SU-DHL-6 (cell line): Measurements from ENCODE around the gene NPIPB8.
"Not testable (repeated sequence)": the region's sequence is repeated elsewhere in the genome, so short reads cannot be mapped to it uniquely, and the experiment has no call there.

Experiments used
- H2AFZ ChIP-seq: fragments of 200-600 bp; sonication (generic); 2 replicates; pipeline ENCODE4 v1.6.1; 2014; ENCODE audit warnings: low read depth, mild to moderate bottlenecking, moderate library complexity, mixed read lengths, antibody characterized with exemption, low read length; ENCODE audit not compliant: severe bottlenecking
- H3F3A ChIP-seq: fragments of 200-600 bp; shearing (Covaris generic); 2 replicates; pipeline ENCODE4 v1.6.0; 2016; ENCODE audit warnings: antibody characterized with exemption, mild to moderate bottlenecking; ENCODE audit not compliant: insufficient read depth
- H3K27ac ChIP-seq: fragments of 200-600 bp; sonication (generic); 2 replicates; pipeline ENCODE4 v1.5.1; 2016; ENCODE audit warnings: low read depth, mild to moderate bottlenecking, low read length, moderate library complexity, mixed read lengths
- H3K27me3 ChIP-seq: fragments of 200-600 bp; sonication (generic), shearing (Covaris generic); 2 replicates; pipeline ENCODE4 v1.6.0; 2014; ENCODE audit warnings: mild to moderate bottlenecking, low read length
- H3K36me3 ChIP-seq: fragments of 200-600 bp; sonication (generic); 2 replicates; pipeline ENCODE4 v1.6.1; 2014; ENCODE audit warnings: mild to moderate bottlenecking, low read length, mixed read lengths
- H3K4me2 ChIP-seq: fragments of 300-600, 200-600 bp; shearing (Covaris generic), sonication (generic); 2 replicates; pipeline ENCODE4 v1.6.0; 2014; ENCODE audit warnings: low read length, low read depth, mild to moderate bottlenecking; ENCODE audit not compliant: poor library complexity, severe bottlenecking
- H3K4me3 ChIP-seq: fragments of 200-600 bp; sonication (generic); 2 replicates; pipeline ENCODE4 v1.5.1; 2014; ENCODE audit warnings: antibody characterized with exemption, low read length, mild to moderate bottlenecking, mixed read lengths; ENCODE audit not compliant: insufficient read depth, poor library complexity, severe bottlenecking
- H3K79me2 ChIP-seq: fragments of 200-600 bp; sonication (generic); 2 replicates; pipeline ENCODE4 v1.6.1; 2014; ENCODE audit warnings: mild to moderate bottlenecking, low read length, moderate library complexity; ENCODE audit not compliant: insufficient read depth
- H3K9ac ChIP-seq: fragments of 200-600 bp; sonication (generic); 2 replicates; pipeline ENCODE4 v1.7.0; 2014; ENCODE audit warnings: mild to moderate bottlenecking, low read length
- H3K9me2 ChIP-seq: fragments of 200-600 bp; sonication (generic); replicated peaks from 2 replicates; pipeline ENCODE4 v1.6.1; 2014; ENCODE audit warnings: low read length; ENCODE audit not compliant: insufficient read depth
- H3K9me3 ChIP-seq: fragments of 200-600 bp; sonication (generic); 2 replicates; pipeline ENCODE4 v1.6.1; 2014; ENCODE audit warnings: low read length, mixed read lengths; ENCODE audit not compliant: insufficient read depth
- H4K20me1 ChIP-seq: fragments of 200-600 bp; sonication (generic); 2 replicates; pipeline ENCODE4 v1.6.1; 2014; ENCODE audit warnings: low read depth, mild to moderate bottlenecking, antibody characterized with exemption, low read length, moderate library complexity, mixed read lengths
- CTCF ChIP-seq: fragments of 200-600 bp; sonication (generic); IDR thresholded peaks from one replicate; pipeline ENCODE4 v1.5.1; 2017; ENCODE audit warnings: antibody characterized with exemption, mild to moderate bottlenecking, low read length, moderate library complexity; ENCODE audit not compliant: insufficient read depth, poor library complexity, severe bottlenecking
- EZH2phosphoT487 ChIP-seq: fragments of 200-600 bp; sonication (generic), shearing (Covaris generic); conservative IDR thresholded peaks from 2 replicates; pipeline ENCODE4 v1.6.1; 2018; ENCODE audit warnings: mild to moderate bottlenecking, antibody characterized with exemption, low read length, moderate library complexity, mixed read lengths

Gene NPIPB8

GRCh38 chr16:28596115-28596630 lies 41.7 kb upstream of the NPIPB8 start:
- Histone ChIP-seq H3K27ac (no peak overlapping the region), H4K20me1 (no peaks in the 10 kb centered on the region), H3K36me3 (no peaks in the 10 kb centered on the region), H3K79me2 (no peaks in the 10 kb centered on the region), H3K4me3 (no peak overlapping the region), H3K27me3 (no peaks in the 10 kb centered on the region), H3K9me3 (no peaks in the 10 kb centered on the region), H2AFZ (no peak overlapping the region), H3K9ac (no peak overlapping the region), H3K4me2 (no peak overlapping the region), H3F3A (no peaks in the 10 kb centered on the region), H3K9me2 (no peaks in the 10 kb centered on the region)
- TF ChIP-seq CTCF, result no peak
- TF ChIP-seq EZH2phosphoT487, result no peak

GRCh38 chr16:28596840-28597691 lies 40.8 kb upstream of the NPIPB8 start, which contains the start of gene SULT1A2:
Gene SULT1A2, minus strand, starts transcription at chr16:28597050. Its CDS starts 1,120 bp downstream, at chr16:28595930.
- no peaks in the 10 kb centered on the region for H3F3A ChIP-seq
- no peak within 1 kb of the TSS for H3K4me2 ChIP-seq
- H4K20me1 ChIP-seq, result no peaks in the 10 kb centered on the region
- no peak within 1 kb of the TSS for H3K27ac ChIP-seq
- H3K27me3 ChIP-seq, result no peaks in the 10 kb centered on the region
- no peaks in the 10 kb centered on the region for H3K9me2 ChIP-seq
- no peak for TF ChIP-seq EZH2phosphoT487
- no peak for TF ChIP-seq CTCF
- no peaks in the 10 kb centered on the region for H3K9me3 ChIP-seq
- no peak within 1 kb of the TSS for H3K4me3 ChIP-seq
- no peaks in the 10 kb centered on the region for H3K79me2 ChIP-seq
- H3K36me3 ChIP-seq, result no peaks in the 10 kb centered on the region
- H3K9ac ChIP-seq, result no peak within 1 kb of the TSS
- H2AFZ ChIP-seq, result no peak within 1 kb of the TSS

GRCh38 chr16:28597692-28598261 lies 40.1 kb upstream of the NPIPB8 start:
- Histone ChIP-seq H3F3A (no peaks in the 10 kb centered on the region), H3K9me2 (no peaks in the 10 kb centered on the region), H3K36me3 (no peaks in the 10 kb centered on the region), H3K79me2 (no peaks in the 10 kb centered on the region), H4K20me1 (no peaks in the 10 kb centered on the region), H3K9ac (no peak overlapping the region), H3K9me3 (no peaks in the 10 kb centered on the region), H3K27me3 (no peaks in the 10 kb centered on the region), H2AFZ (no peak overlapping the region), H3K4me2 (no peak overlapping the region), H3K4me3 (no peak overlapping the region), H3K27ac (no peak overlapping the region)
- TF ChIP-seq EZH2phosphoT487 (no peak), CTCF (no peak)

- H4K20me1 ChIP-seq, H3K79me2 ChIP-seq, H3K4me3 ChIP-seq, H3K9me2 ChIP-seq, H3K9me3 ChIP-seq, H3K27ac ChIP-seq, H3F3A ChIP-seq, H3K4me2 ChIP-seq, H2AFZ ChIP-seq, H3K9ac ChIP-seq, H3K36me3 ChIP-seq, H3K27me3 ChIP-seq: not testable (repeated sequence)
Observed at GRCh38 chr16:28599377-28600285, 38.2 kb upstream of the NPIPB8 start.

GRCh38 chr16:28600965-28601364 lies 36.9 kb upstream of the NPIPB8 start:
- H2AFZ ChIP-seq, H3K4me2 ChIP-seq, H4K20me1 ChIP-seq, H3K9me3 ChIP-seq, H3K9ac ChIP-seq, H3K27me3 ChIP-seq, H3K27ac ChIP-seq, H3K9me2 ChIP-seq, H3K4me3 ChIP-seq, H3K36me3 ChIP-seq, H3F3A ChIP-seq, H3K79me2 ChIP-seq: not testable (repeated sequence)
